Activated B cell treated with CpG ODN at 0.5 μM for 24 hours (primary cell): ENCODE data around the gene GSN. TPM values are rescaled to one million over a fixed set of nuclear protein-coding genes. Genes with fewer than 3 reads are reported as not detected.
A peak's percentile ranks its signal among the peaks of the same experiment; 100 is the strongest.

Experiments used
- ATAC-seq: fragments of 200-7000 bp; cut with Tn5 transposase; one replicate; pipeline ENCODE4 v1.10.0; 2021; ENCODE audit warnings: low read depth, mild to moderate bottlenecking, moderate library complexity
- CTCF ChIA-PET: fragments of 350-600 bp; sonication (Branson Sonifier 250); formaldehyde crosslinking; loops from one replicate; lab custom pipeline; 2021; ENCODE audit warnings: antibody characterized with exemption; lab: Charles Lee
- POLR2A ChIA-PET: fragments of 350-600 bp; sonication (Branson Sonifier 250); formaldehyde crosslinking; loops from one replicate; lab custom pipeline; 2021; ENCODE audit warnings: antibody characterized with exemption; lab: Charles Lee
- DNase-seq: peaks from one replicate; pipeline ENCODE4 v3.0.0; 2022
- H3K27ac Mint-ChIP-seq: one replicate; pipeline ENCODE4 v1.8.0; 2020; ENCODE audit warnings: mixed read lengths
- H3K27me3 Mint-ChIP-seq: one replicate; pipeline ENCODE4 v1.8.0; 2021; ENCODE audit warnings: mixed read lengths
- H3K36me3 Mint-ChIP-seq: one replicate; pipeline ENCODE4 v1.8.0; 2021; ENCODE audit warnings: low read depth, mixed read lengths
- H3K4me1 Mint-ChIP-seq: one replicate; pipeline ENCODE4 v1.8.0; 2021; ENCODE audit warnings: mixed read lengths
- H3K4me3 Mint-ChIP-seq: one replicate; pipeline ENCODE4 v1.8.0; 2020; ENCODE audit warnings: mild to moderate bottlenecking, mixed read lengths
- H3K9me3 Mint-ChIP-seq: one replicate; pipeline ENCODE4 v1.8.0; 2020; ENCODE audit warnings: mixed read lengths
- intact Hi-C: fragments of 100-400 bp; cut with micrococcal nuclease; formaldehyde crosslinking; loops from one replicate; pipeline ENCODE4 v1.15.1; 2024
- total RNA-seq: library from RNA; stranded (reverse); gene quantifications from 2 replicates; pipeline ENCODE4 v1.2.3, GENCODE V29; 2022
- TF ChIP-seq, protein P1 (sequence below): fragments of 200-600 bp; IDR thresholded peaks from one replicate; pipeline ENCODE4 v1.8.0; 2022; ENCODE audit warnings: antibody characterized with exemption, mild to moderate bottlenecking

GSN gene
- total RNA-seq, 1 donor from 2014 or later, result 26.5 TPM

DNA sequence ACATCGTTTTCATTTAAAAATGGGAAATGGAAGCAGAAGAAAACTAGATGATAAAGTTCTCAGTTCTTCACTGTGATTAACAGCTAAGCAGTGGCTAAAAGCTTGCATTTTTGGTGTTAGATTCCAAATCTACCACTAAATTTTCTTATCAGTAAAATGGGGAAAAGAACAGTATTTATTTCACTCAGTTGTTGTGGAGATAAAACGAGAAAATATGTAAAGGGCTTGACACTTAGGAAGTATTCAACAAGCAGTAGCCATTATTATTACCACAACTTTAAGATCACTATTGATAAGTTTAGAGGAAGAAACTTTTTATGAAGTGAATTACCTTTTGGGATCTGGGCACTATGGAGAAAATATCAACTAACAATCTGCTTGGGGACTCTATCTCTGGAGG, 97.6 kb downstream of the GSN start:
- DNase-seq (no peak), ATAC-seq (no peak)
- POLR2A ChIA-PET, result no interaction called here
- Mint-ChIP-seq H3K9me3 (peaks cover 3% of the 10 kb centered on the region), H3K4me3 (no peak overlapping the region), H3K36me3 (peaks cover 3% of the 10 kb centered on the region), H3K4me1 (peaks cover 20% of the 10 kb centered on the region), H3K27me3 (no peaks in the 10 kb centered on the region), H3K27ac (no peak overlapping the region)
- intact Hi-C loops, result loop anchor here (5.0 kb wide), 1 partner anchor 98 kb away; the partner anchor contains the start of gene GSN
- TF ChIP-seq, protein P1, sequence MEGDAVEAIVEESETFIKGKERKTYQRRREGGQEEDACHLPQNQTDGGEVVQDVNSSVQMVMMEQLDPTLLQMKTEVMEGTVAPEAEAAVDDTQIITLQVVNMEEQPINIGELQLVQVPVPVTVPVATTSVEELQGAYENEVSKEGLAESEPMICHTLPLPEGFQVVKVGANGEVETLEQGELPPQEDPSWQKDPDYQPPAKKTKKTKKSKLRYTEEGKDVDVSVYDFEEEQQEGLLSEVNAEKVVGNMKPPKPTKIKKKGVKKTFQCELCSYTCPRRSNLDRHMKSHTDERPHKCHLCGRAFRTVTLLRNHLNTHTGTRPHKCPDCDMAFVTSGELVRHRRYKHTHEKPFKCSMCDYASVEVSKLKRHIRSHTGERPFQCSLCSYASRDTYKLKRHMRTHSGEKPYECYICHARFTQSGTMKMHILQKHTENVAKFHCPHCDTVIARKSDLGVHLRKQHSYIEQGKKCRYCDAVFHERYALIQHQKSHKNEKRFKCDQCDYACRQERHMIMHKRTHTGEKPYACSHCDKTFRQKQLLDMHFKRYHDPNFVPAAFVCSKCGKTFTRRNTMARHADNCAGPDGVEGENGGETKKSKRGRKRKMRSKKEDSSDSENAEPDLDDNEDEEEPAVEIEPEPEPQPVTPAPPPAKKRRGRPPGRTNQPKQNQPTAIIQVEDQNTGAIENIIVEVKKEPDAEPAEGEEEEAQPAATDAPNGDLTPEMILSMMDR, result no peak
- CTCF ChIA-PET, result no interaction called here

DNA sequence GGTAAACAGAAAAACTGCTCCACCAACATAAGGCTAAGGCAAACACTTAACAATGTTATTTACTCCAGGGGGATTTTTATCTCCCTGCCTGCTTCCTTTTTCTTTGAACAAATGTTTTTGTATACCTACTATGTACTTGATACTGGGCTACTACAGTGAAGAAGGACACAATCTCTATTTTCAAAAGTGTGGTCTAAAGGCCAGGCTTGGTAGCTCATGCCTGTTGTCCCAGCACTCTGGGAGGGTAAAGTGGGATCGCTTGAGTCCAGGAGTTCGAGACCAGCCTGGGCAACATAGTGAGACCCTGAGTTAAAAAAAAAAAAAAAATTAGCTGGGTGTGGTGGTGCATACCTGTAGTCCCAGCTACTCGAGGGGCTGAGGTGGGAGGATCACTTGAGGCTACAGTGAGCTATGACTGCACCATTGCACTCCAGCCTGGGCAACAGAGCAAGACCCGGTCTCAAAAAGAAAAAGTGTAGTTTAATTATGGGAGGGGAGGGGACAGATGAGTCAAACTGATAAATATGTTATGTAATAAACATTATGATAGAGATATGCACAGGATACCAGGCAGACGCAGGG, 98.7 kb downstream of the GSN start:
- POLR2A ChIA-PET, result no interaction called here
- Mint-ChIP-seq H3K4me3 (no peak overlapping the region), H3K27ac (no peak overlapping the region), H3K27me3 (no peaks in the 10 kb centered on the region), H3K9me3 (peaks cover 3% of the 10 kb centered on the region), H3K4me1 (peaks cover 23% of the 10 kb centered on the region), H3K36me3 (peaks cover 4% of the 10 kb centered on the region)
- TF ChIP-seq, protein P1, result no peak
- CTCF ChIA-PET, result no interaction called here
- intact Hi-C loops, result loop anchor here (5.0 kb wide), 1 partner anchor 99 kb away; the partner anchor contains the start of gene GSN
- ATAC-seq, result no peak
- no peak for DNase-seq

DNA sequence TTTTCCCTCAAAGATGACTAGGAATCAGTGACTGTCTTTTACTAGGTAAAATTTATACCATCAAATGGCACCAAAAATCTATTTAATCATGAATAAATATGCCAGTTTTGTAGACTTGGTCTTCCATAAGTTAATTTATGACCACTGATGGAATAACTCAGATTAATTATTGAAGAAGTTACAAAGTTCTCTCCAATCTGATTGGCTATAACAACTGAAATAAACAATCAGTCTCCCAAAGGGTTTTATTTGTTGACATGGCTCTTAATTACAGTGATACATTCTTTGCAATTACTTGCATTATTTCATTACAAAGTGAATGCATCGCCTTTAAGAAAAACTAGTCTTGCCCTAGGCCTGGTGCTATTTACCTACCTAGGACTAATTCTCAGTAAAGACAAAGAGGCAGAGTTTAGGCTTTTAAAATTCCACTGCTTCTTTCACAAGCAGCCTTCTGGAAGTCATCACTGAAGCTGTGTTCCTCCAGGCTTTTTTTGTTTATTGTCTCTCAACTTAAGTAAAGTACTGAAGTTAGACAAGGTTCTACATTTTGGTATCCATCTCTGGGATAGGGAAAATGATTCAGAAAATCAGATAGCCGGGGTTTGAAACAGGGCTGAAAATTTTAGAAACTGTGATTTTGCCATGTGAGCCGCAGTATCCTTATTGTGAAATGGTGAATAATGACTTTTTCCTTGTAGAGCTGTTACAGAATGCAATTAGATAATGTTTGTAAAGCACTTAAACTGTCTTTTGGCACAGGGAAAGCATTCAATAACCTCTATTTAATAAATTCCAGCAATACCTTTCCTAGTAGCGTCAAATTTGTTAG, 99.6 kb downstream of the GSN start:
- peaks cover 4% of the 10 kb centered on the region for H3K36me3 Mint-ChIP-seq
- no peak overlapping the region for H3K27ac Mint-ChIP-seq
- POLR2A ChIA-PET, result no interaction called here
- intact Hi-C loops, result loop anchor here (5.0 kb wide), 1 partner anchor 100 kb away; the partner anchor contains the start of gene GSN
- DNase-seq (no peak), ATAC-seq (no peak)
- no peak overlapping the region for H3K4me3 Mint-ChIP-seq
- H3K27me3 Mint-ChIP-seq, result no peaks in the 10 kb centered on the region
- peaks cover 3% of the 10 kb centered on the region for H3K9me3 Mint-ChIP-seq
- peaks cover 28% of the 10 kb centered on the region for H3K4me1 Mint-ChIP-seq
- TF ChIP-seq, protein P1, result no peak
- CTCF ChIA-PET, result no interaction called here

GRCh38 chr9:121368138-121368522, 100.2 kb downstream of the GSN start:
- Mint-ChIP-seq H3K36me3 (peaks cover 4% of the 10 kb centered on the region), H3K9me3 (peaks cover 3% of the 10 kb centered on the region), H3K4me1 (peaks cover 28% of the 10 kb centered on the region), H3K27ac (no peak overlapping the region), H3K4me3 (peak overlapping the region; percentile 93), H3K27me3 (no peaks in the 10 kb centered on the region)
- intact Hi-C loops, result loop anchor here (5.0 kb wide), 1 partner anchor 101 kb away; the partner anchor contains the start of gene GSN
- ChIA-PET POLR2A (no interaction called here), CTCF (interaction anchor here (0.7 kb wide), 1 partner anchor 23 kb away, joined by 3 read pairs; no protein-coding TSS in a partner anchor)
- no peak for DNase-seq
- ATAC-seq, result no peak
- TF ChIP-seq, protein P1, result no peak

DNA sequence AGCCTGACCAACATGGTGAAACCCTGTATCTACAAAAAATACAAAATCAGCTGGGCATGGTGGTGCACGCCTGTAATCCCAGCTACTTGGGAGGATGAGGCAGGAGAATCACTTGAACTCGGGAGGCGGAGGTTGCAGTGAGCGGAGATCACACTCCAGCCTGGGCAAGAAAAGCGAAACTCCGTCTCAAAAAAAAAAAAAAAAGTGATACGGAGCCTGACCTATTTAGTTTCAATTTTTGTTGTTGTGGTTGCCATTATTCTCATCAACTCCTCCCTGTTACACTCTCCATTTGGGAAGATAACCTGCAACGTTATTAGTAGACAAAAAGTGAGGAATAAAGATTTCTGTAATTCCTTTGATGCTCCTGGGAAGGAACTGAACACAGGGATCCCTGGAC, 100.8 kb downstream of the GSN start:
- ChIA-PET POLR2A (interaction anchor here (0.6 to 1.1 kb wide), 3 partner anchors 41 to 167 kb away, joined by 3 to 4 read pairs (median 3); partner anchors contain the start of gene RAB14), CTCF (interaction anchor here (0.7 to 0.8 kb wide), 2 partner anchors 23 to 155 kb away, joined by 3 read pairs; no protein-coding TSS in a partner anchor)
- DNase-seq, result no peak
- no peak for ATAC-seq
- TF ChIP-seq, protein P1, result no peak
- intact Hi-C loops, result loop anchor here (5.0 kb wide), 1 partner anchor 101 kb away; the partner anchor contains the start of gene GSN
- Mint-ChIP-seq H3K4me3 (peak overlapping the region; percentile 93), H3K9me3 (peaks cover 3% of the 10 kb centered on the region), H3K36me3 (peaks cover 4% of the 10 kb centered on the region), H3K27me3 (no peaks in the 10 kb centered on the region), H3K27ac (no peak overlapping the region), H3K4me1 (peaks cover 28% of the 10 kb centered on the region)
